ENCODE data around the gene VSIG10. TPM values are rescaled to one million over a fixed set of nuclear protein-coding genes. Genes with fewer than 3 reads are reported as not detected.

VSIG10 gene
- total RNA-seq, 1 experiment from 2014 or later: 10.9 TPM

DNA sequence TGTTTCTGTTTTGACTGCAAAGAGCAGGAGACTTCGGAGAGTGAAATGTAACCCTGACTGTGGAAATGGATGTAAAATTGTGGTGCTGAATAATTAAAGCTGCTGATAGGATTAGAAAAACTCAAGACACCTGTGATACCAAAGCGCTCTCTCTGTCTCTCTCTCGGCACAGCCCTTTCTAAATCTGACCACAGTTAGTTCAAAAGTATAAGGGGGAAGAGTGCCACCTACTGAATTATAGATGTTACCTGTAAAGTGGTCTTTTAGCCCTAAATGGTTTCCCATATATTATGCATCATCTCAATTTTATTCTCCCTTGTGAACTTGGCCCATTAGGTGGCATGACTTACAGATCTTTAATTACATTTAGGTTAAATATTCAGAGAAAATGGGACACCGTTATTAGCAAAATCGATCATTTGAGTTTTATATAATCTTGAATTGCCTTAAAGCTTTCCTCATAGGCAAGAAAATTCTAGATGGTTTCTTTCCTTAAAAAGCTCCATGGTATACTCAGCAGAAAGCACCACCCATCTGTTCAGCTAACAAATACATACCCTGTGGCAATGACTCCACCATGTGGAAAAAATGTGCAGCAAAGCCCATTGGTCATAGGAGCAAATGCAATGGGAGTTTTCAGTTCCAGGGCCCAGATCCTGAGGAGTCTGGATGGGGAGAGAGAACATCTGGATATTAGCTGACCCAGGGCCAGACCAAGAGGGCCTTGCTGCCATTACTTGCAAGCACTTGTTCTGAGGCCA, 69.2 kb downstream of the VSIG10 start:
- peak; percentile 64 for DNase-seq (ENCODE audit: unreplicated experiment)
- intact Hi-C loops (cut with micrococcal nuclease): loop anchor here (1.0 kb wide), 1 partner anchor 159 kb away; no protein-coding TSS in a partner anchor
- Mint-ChIP-seq H3K27ac (ENCODE audit: low read depth, unreplicated experiment) (no peak overlapping the region), H3K9me3 (ENCODE audit: unreplicated experiment) (no peaks in the 10 kb centered on the region), H3K4me3 (ENCODE audit: unreplicated experiment) (no peak overlapping the region), H3K27me3 (ENCODE audit: insufficient read depth, unreplicated experiment) (no peaks in the 10 kb centered on the region), H3K4me1 (ENCODE audit: insufficient read depth, unreplicated experiment) (no peaks in the 10 kb centered on the region), H3K36me3 (ENCODE audit: insufficient read depth, unreplicated experiment) (peaks cover 78% of the 10 kb centered on the region)
- ChIA-PET POLR2A (interaction anchor here (0.7 to 1.1 kb wide), 3 partner anchors 17 to 101 kb away, joined by 3 to 4 read pairs (median 4); no protein-coding TSS in a partner anchor), CTCF (interaction anchor here (0.6 to 4.9 kb wide), 18 partner anchors 14 to 821 kb away, joined by 3 to 56 read pairs (median 3); no protein-coding TSS in a partner anchor)
- peak; percentile 49 for TF ChIP-seq CTCF (IDR thresholded peaks at IDR 0.05; ENCODE audit: unreplicated experiment)
- no TSS peak for BruUV-seq (replicated peaks)

DNA sequence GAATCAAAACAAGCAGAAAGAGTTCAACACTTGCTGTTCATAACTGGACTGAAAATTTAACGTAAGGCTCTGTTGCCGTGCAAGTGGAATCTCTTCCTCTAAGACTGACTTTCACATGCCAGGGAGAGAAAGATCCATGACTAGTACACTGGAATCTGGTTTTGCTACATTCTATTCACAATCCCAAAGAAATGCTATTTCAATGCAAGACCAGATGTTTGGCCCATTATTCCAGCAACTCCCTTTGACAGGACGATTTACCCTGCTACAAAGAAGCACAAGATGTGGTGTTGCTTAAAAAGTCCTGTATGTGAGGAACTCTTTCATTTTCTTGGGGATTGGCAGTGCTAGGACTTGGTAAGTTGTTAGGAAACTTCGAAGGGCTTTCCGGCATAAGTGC, 69.9 kb downstream of the VSIG10 start:
- no peak for TF ChIP-seq CTCF (IDR thresholded peaks at IDR 0.05; ENCODE audit: unreplicated experiment)
- H3K9me3 Mint-ChIP-seq (ENCODE audit: unreplicated experiment): no peaks in the 10 kb centered on the region
- H3K4me3 Mint-ChIP-seq (ENCODE audit: unreplicated experiment): no peak overlapping the region
- no peaks in the 10 kb centered on the region for H3K27me3 Mint-ChIP-seq (ENCODE audit: insufficient read depth, unreplicated experiment)
- POLR2A ChIA-PET: interaction anchor here (0.6 to 2.3 kb wide), 2 partner anchors 13 to 28 kb away, joined by 3 to 6 read pairs; no protein-coding TSS in a partner anchor
- peaks cover 78% of the 10 kb centered on the region for H3K36me3 Mint-ChIP-seq (ENCODE audit: insufficient read depth, unreplicated experiment)
- intact Hi-C loops (cut with micrococcal nuclease): loop anchor here (1.0 kb wide), 1 partner anchor 159 kb away; no protein-coding TSS in a partner anchor
- H3K4me1 Mint-ChIP-seq (ENCODE audit: insufficient read depth, unreplicated experiment): no peaks in the 10 kb centered on the region
- no TSS peak for BruUV-seq (replicated peaks)
- CTCF ChIA-PET: interaction anchor here (0.6 to 4.9 kb wide), 11 partner anchors 13 to 821 kb away, joined by 3 to 56 read pairs (median 4); no protein-coding TSS in a partner anchor
- DNase-seq (ENCODE audit: unreplicated experiment): no peak
- H3K27ac Mint-ChIP-seq (ENCODE audit: low read depth, unreplicated experiment): no peak overlapping the region

DNA sequence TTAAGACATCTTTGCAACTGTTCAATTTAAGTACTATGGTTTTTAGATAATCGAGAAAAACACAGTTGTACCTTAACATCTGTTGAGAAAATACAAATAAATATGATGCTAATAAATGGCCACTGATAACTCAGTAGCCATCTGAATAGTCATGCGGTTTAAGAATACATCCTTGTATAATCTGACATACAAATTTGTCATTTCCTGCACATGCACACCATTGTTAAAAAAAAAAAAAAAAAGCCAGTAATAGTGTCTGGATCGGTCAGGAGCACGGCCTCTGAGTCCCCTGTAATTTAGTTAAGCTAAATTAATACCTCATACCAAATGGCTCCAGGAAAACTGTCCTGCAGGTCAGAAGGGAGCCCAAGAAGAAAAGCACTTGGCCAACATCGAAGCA, 70.5 kb downstream of the VSIG10 start:
- ChIA-PET POLR2A (interaction anchor here (0.6 to 2.3 kb wide), 2 partner anchors 13 to 28 kb away, joined by 3 to 6 read pairs; no protein-coding TSS in a partner anchor), CTCF (interaction anchor here (0.6 to 4.9 kb wide), 7 partner anchors 14 to 217 kb away, joined by 3 to 56 read pairs (median 4); no protein-coding TSS in a partner anchor)
- Mint-ChIP-seq H3K27ac (ENCODE audit: low read depth, unreplicated experiment) (no peak overlapping the region), H3K27me3 (ENCODE audit: insufficient read depth, unreplicated experiment) (no peaks in the 10 kb centered on the region), H3K4me3 (ENCODE audit: unreplicated experiment) (no peak overlapping the region), H3K36me3 (ENCODE audit: insufficient read depth, unreplicated experiment) (peaks cover 72% of the 10 kb centered on the region), H3K9me3 (ENCODE audit: unreplicated experiment) (no peaks in the 10 kb centered on the region), H3K4me1 (ENCODE audit: insufficient read depth, unreplicated experiment) (no peaks in the 10 kb centered on the region)
- no peak for DNase-seq (ENCODE audit: unreplicated experiment)
- TF ChIP-seq CTCF (IDR thresholded peaks at IDR 0.05; ENCODE audit: unreplicated experiment): no peak
- BruUV-seq (replicated peaks): no TSS peak
- intact Hi-C loops (cut with micrococcal nuclease): no loop called here

DNA sequence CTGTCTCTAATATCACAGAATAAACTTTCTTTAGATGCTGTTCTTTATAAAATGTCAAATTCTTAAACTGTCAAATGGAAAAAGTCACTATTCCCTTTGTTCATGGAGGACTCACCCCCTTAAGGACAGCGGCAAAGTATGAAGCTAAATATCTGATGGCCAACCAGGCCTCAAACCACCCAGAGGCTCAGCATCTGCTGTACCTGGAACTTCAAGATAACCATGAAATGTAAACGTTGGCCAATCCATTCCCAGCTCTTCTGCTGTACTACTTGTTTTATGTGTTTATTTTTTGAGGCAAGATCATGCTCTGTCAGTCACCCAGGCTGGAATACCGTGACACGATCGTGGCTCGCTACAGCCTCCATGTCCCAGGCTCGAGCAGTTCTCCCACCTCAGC, 71.6 kb downstream of the VSIG10 start:
- CTCF ChIA-PET: interaction anchor here (0.9 to 4.9 kb wide), 4 partner anchors 23 to 160 kb away, joined by 3 to 56 read pairs (median 4); no protein-coding TSS in a partner anchor
- TF ChIP-seq CTCF (IDR thresholded peaks at IDR 0.05; ENCODE audit: unreplicated experiment): no peak
- intact Hi-C loops (cut with micrococcal nuclease): no loop called here
- H3K36me3 Mint-ChIP-seq (ENCODE audit: insufficient read depth, unreplicated experiment): peaks cover 72% of the 10 kb centered on the region
- no peaks in the 10 kb centered on the region for H3K27me3 Mint-ChIP-seq (ENCODE audit: insufficient read depth, unreplicated experiment)
- POLR2A ChIA-PET: interaction anchor here (0.6 to 2.3 kb wide), 2 partner anchors 15 to 843 kb away, joined by 3 to 6 read pairs; no protein-coding TSS in a partner anchor
- H3K4me3 Mint-ChIP-seq (ENCODE audit: unreplicated experiment): no peak overlapping the region
- no peaks in the 10 kb centered on the region for H3K9me3 Mint-ChIP-seq (ENCODE audit: unreplicated experiment)
- no peak overlapping the region for H3K27ac Mint-ChIP-seq (ENCODE audit: low read depth, unreplicated experiment)
- no peak for DNase-seq (ENCODE audit: unreplicated experiment)
- H3K4me1 Mint-ChIP-seq (ENCODE audit: insufficient read depth, unreplicated experiment): no peaks in the 10 kb centered on the region
- BruUV-seq (replicated peaks): no TSS peak
